ENCODE data around the gene NRGN. TPM values are rescaled to one million over a fixed set of nuclear protein-coding genes. Genes with fewer than 3 reads are reported as not detected.

The NRGN gene
- total RNA-seq, 1 experiment from 2014 or later: 5.8 TPM

GRCh38 chr11:124757320-124757719 is 17.6 kb downstream of the NRGN start:
- no peak overlapping the region for H3K27ac Mint-ChIP-seq (ENCODE audit: unreplicated experiment)
- TF ChIP-seq, protein P1, sequence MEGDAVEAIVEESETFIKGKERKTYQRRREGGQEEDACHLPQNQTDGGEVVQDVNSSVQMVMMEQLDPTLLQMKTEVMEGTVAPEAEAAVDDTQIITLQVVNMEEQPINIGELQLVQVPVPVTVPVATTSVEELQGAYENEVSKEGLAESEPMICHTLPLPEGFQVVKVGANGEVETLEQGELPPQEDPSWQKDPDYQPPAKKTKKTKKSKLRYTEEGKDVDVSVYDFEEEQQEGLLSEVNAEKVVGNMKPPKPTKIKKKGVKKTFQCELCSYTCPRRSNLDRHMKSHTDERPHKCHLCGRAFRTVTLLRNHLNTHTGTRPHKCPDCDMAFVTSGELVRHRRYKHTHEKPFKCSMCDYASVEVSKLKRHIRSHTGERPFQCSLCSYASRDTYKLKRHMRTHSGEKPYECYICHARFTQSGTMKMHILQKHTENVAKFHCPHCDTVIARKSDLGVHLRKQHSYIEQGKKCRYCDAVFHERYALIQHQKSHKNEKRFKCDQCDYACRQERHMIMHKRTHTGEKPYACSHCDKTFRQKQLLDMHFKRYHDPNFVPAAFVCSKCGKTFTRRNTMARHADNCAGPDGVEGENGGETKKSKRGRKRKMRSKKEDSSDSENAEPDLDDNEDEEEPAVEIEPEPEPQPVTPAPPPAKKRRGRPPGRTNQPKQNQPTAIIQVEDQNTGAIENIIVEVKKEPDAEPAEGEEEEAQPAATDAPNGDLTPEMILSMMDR (IDR thresholded peaks at IDR 0.05; ENCODE audit: unreplicated experiment): no peak
- peaks cover 13% of the 10 kb centered on the region for H3K4me1 Mint-ChIP-seq (ENCODE audit: low read depth, unreplicated experiment)
- intact Hi-C loops (cut with micrococcal nuclease; ENCODE audit: unreplicated experiment): no loop called here
- H3K36me3 Mint-ChIP-seq (ENCODE audit: insufficient read depth, unreplicated experiment): peaks cover 9% of the 10 kb centered on the region
- no peak for DNase-seq
- no peaks in the 10 kb centered on the region for H3K9me3 Mint-ChIP-seq (ENCODE audit: low read depth, unreplicated experiment)
- no peak overlapping the region for H3K4me3 Mint-ChIP-seq (ENCODE audit: low read depth, unreplicated experiment)
- no TSS peak for BruUV-seq (replicated peaks)
- CTCF ChIA-PET: no interaction called here
- H3K27me3 Mint-ChIP-seq (ENCODE audit: unreplicated experiment): no peaks in the 10 kb centered on the region

DNA sequence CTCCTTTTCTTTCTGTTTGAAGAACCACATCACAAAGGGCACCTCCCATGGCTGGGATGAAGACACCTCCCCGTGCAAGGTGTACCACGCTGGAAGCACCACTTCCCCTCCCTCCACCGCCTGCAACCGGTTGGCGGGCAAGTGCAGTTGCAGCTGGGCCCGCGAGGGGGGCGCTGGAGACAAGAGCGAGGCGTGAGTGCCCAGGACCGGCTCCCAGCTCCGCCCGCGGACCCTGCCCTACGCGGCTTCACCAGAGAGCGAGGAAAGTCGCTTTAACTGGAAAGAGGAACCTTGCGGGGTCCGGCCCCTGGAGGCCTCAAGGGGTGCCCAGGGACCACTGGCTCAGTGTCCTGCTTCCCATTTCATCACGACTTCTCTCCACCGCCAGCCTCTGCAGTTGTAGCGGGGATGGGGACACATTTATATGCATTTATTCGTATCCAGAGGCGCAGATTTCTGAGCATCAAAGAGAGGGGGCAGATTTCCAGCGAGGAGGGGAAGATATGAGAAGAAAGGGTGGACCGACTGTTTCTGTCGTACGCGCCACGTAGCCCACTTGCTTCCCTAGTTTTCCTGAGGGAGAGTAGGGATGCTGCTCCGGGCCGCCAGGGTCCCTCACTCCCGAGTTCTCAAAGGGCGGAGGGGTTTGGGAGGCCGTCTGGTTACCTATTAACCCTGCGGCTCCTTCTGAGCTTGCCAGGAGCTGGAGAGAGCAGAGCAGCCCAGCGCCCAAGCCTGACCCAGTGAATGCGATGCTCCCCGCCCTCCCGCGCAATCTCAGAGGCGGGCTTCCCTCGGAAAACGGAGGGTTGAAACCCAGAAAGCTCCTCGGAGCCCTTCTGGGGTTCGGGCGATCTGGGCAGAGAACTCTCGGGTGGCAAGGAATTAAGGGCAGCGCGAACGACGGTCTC is 18.9 kb downstream of the NRGN start:
- H3K27me3 Mint-ChIP-seq (ENCODE audit: unreplicated experiment): no peaks in the 10 kb centered on the region
- CTCF ChIA-PET: interaction anchor here (1.1 to 1.8 kb wide), 5 partner anchors 10 to 118 kb away, joined by 3 to 11 read pairs (median 6); partner anchors contain the start of genes SIAE and SPA17
- DNase-seq: peak; percentile 83
- intact Hi-C loops (cut with micrococcal nuclease; ENCODE audit: unreplicated experiment): loop anchor here (2.0 kb wide), 1 partner anchor 78 kb away; no protein-coding TSS in a partner anchor
- H3K4me1 Mint-ChIP-seq (ENCODE audit: low read depth, unreplicated experiment): peaks cover 16% of the 10 kb centered on the region
- no peaks in the 10 kb centered on the region for H3K9me3 Mint-ChIP-seq (ENCODE audit: low read depth, unreplicated experiment)
- TF ChIP-seq, protein P1 (IDR thresholded peaks at IDR 0.05; ENCODE audit: unreplicated experiment): peak; percentile 72
- H3K4me3 Mint-ChIP-seq (ENCODE audit: low read depth, unreplicated experiment): peak overlapping the region; percentile 73
- no TSS peak for BruUV-seq (replicated peaks)
- H3K36me3 Mint-ChIP-seq (ENCODE audit: insufficient read depth, unreplicated experiment): peaks cover 17% of the 10 kb centered on the region
- H3K27ac Mint-ChIP-seq (ENCODE audit: unreplicated experiment): no peak overlapping the region

DNA sequence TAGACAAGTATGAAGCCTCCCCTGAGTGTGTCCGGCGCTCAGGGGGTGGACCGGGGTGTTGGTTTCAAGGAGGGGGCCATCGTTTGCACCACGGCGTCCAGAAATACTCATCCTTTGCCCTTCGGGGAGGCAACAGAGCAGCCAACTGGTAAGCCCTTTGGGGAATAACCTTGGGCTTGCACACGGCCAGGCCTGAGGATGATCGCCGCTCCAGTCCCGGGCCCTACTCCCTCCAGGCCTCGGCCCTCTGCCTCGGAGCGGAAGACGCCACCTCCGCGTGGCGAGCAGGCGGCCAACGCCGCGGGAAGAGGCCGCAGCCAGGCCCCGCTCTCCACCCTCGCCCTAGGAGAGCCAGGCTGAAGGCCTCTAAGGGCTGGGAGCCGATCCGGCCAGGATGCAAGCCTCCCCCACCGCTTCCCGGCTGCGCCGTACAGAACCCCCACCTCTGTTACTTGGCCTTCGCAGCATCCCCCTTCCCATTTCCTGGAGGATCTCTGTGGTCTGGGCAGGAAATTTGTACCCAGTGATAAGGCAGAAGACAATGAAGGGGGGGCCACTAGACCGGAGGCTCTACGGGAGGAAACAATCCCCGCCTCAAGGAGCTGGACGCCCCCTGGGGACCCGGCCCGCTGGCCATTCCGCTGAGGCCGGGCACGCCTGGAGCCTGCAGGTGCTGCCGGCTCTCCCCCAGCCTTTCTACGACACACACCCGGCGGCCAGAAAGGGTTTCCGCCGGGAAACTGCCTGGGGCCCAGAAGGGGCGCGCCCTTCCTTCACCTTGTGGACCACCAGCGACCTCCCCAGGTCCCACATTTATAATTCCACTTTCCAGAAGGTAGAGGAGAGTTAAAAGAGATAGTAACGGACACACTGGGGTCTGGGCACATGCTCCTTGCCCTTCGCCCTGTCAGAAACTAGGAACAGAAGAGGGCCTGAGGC is 19.8 kb downstream of the NRGN start:
- no TSS peak for BruUV-seq (replicated peaks)

More for the DNA sequence above, 19.8 kb downstream of the NRGN start:
- no peak overlapping the region for H3K27ac Mint-ChIP-seq (ENCODE audit: unreplicated experiment)
- peaks cover 16% of the 10 kb centered on the region for H3K36me3 Mint-ChIP-seq (ENCODE audit: insufficient read depth, unreplicated experiment)
- intact Hi-C loops (cut with micrococcal nuclease; ENCODE audit: unreplicated experiment): loop anchor here (2.0 to 5.0 kb wide), 2 partner anchors 38 to 77 kb away; no protein-coding TSS in a partner anchor
- H3K27me3 Mint-ChIP-seq (ENCODE audit: unreplicated experiment): no peaks in the 10 kb centered on the region
- TF ChIP-seq, protein P1 (IDR thresholded peaks at IDR 0.05; ENCODE audit: unreplicated experiment): no peak
- CTCF ChIA-PET: interaction anchor here (1.1 to 1.8 kb wide), 5 partner anchors 11 to 117 kb away, joined by 3 to 11 read pairs (median 6); partner anchors contain the start of genes SIAE and SPA17
- H3K4me1 Mint-ChIP-seq (ENCODE audit: low read depth, unreplicated experiment): peaks cover 11% of the 10 kb centered on the region
- no peak for DNase-seq
- peak overlapping the region; percentile 73 for H3K4me3 Mint-ChIP-seq (ENCODE audit: low read depth, unreplicated experiment)
- H3K9me3 Mint-ChIP-seq (ENCODE audit: low read depth, unreplicated experiment): no peaks in the 10 kb centered on the region

Measured in Calu3 (cell line).